NB4 (cell line): ENCODE measurements around the gene RSPRY1.

Experiments used
- DNase-seq: peaks from one replicate; pipeline ENCODE4 v3.0.0; 2010; ENCODE audit warnings: low read depth
- H3K4me3 ChIP-seq: one replicate; pipeline ENCODE4 v1.5.1; 2011; ENCODE audit warnings: mild to moderate bottlenecking, low read depth, low read length, moderate library complexity
- MYC ChIP-seq: IDR thresholded peaks from 2 replicates; pipeline ENCODE4 v1.6.1; 2011; ENCODE audit warnings: low read depth, low read length
- POLR2A ChIP-seq: IDR thresholded peaks from 2 replicates; pipeline ENCODE4 v1.6.1; 2011; ENCODE audit warnings: mild to moderate bottlenecking; ENCODE audit not compliant: insufficient read length; ENCODE audit errors: extremely low read depth
- TF ChIP-seq, protein P1 (sequence below): IDR thresholded peaks from one replicate; pipeline ENCODE4 v1.5.1; 2012; ENCODE audit warnings: low read depth, low read length
- TF ChIP-seq, protein P2 (sequence below): IDR thresholded peaks from 2 replicates; pipeline ENCODE4 v1.6.1; 2011; ENCODE audit warnings: low read depth, low read length

RSPRY1 gene

DNA sequence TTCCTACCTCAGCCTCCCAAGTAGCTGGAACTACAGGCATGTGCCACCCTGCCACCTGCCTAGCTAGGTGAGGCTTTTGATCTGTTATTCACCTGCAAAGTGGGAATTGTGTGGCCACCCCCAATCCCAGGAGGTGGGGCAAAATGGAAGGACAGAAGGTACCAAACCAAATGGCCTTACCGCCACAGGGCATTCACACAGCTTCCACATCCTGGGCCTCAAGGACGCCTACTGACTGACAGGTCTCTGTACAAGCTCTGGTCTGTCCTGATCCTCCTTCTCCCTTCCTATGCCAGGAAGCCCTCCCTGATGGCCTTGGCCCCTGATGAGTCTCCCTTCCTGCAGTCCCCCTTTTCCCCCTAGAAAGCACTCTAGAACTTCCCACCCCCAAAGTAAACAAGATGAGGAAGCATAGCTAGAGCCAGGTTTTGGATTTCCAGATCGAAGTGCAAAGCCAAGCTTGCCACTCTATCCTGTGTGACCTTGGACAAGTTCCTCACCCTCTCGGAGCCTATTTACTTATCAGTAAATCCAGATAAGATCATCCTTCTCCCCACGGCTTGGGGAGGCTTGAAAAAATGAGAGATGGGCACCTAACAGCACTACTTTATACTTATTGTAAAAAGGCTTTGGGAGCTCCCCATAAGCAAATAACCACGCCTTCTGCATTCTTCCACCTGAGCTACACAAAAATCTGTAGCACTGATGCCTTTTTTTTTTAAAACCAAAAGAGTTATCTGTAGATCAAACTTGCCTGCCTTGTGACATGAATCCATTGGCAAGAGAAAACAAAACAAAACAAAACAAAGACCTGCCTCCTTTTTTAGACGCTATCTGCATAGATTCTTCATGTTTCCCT is 93.9 kb downstream of the RSPRY1 start:
- H3K4me3 ChIP-seq = no peak overlapping the region
- TF ChIP-seq, protein P1, sequence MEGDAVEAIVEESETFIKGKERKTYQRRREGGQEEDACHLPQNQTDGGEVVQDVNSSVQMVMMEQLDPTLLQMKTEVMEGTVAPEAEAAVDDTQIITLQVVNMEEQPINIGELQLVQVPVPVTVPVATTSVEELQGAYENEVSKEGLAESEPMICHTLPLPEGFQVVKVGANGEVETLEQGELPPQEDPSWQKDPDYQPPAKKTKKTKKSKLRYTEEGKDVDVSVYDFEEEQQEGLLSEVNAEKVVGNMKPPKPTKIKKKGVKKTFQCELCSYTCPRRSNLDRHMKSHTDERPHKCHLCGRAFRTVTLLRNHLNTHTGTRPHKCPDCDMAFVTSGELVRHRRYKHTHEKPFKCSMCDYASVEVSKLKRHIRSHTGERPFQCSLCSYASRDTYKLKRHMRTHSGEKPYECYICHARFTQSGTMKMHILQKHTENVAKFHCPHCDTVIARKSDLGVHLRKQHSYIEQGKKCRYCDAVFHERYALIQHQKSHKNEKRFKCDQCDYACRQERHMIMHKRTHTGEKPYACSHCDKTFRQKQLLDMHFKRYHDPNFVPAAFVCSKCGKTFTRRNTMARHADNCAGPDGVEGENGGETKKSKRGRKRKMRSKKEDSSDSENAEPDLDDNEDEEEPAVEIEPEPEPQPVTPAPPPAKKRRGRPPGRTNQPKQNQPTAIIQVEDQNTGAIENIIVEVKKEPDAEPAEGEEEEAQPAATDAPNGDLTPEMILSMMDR = no peak
- TF ChIP-seq POLR2A (no peak), MYC (no peak)
- TF ChIP-seq, protein P2, sequence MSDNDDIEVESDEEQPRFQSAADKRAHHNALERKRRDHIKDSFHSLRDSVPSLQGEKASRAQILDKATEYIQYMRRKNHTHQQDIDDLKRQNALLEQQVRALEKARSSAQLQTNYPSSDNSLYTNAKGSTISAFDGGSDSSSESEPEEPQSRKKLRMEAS = no peak
- DNase-seq = no peak

DNA sequence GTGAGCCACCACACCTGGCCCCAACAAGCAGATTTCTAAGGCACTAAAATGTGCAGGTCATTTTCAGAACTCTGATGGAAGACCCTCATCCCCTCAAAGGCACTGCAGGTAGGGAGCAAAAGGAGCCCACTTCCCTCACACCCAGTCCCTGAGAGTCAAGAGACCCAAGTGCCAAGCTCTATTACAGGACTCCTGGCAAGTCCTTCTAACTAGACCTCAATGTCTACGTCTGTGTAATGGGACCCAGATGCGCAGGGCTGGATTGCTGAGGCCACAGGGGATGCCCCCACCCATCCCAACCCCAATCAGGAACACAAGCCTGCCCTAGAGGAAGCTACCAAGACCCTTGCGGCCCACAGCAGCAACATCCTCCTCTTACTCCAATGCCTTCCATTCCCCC is 95.7 kb downstream of the RSPRY1 start:
- TF ChIP-seq, protein P2 = no peak
- TF ChIP-seq, protein P1 = no peak
- no peak for TF ChIP-seq POLR2A
- no peak for TF ChIP-seq MYC
- no peak overlapping the region for H3K4me3 ChIP-seq
- no peak for DNase-seq

DNA sequence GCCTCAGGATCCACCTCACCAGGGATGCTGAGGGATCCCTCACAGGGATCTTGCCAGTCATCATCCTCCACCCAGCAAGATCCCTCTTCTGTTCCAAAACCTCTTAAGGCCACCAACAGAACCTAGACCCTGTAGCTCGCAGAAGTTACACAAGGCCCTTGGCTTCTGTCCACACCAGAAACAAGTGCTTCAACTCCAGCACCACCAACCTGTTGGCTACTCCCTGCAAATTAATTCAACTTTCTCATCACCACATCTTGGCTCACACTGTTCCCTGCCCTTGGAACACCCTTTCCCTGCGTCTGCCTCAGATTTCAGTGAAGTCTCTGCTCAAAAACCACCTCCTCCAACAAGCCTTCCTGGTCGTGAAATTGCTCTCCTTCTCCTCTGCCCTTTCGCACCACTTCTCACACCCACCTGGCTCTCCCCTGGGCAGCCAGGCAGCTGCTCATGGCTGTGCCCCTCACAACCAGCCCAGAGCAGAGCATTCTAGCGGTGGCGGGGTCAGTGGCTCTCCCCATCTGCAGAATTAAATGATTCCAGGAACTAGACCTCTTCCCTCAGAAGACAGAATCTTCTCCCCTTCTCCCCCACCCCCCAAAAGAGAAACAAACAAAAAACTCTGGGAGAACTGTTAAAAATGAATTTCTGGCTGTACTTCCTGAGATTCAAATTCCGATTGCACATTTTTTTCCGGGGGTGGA is 96.5 kb downstream of the RSPRY1 start:
- DNase-seq = no peak
- H3K4me3 ChIP-seq = no peak overlapping the region
- TF ChIP-seq POLR2A (no peak), MYC (no peak)
- TF ChIP-seq, protein P2 = no peak
- TF ChIP-seq, protein P1 = no peak

DNA sequence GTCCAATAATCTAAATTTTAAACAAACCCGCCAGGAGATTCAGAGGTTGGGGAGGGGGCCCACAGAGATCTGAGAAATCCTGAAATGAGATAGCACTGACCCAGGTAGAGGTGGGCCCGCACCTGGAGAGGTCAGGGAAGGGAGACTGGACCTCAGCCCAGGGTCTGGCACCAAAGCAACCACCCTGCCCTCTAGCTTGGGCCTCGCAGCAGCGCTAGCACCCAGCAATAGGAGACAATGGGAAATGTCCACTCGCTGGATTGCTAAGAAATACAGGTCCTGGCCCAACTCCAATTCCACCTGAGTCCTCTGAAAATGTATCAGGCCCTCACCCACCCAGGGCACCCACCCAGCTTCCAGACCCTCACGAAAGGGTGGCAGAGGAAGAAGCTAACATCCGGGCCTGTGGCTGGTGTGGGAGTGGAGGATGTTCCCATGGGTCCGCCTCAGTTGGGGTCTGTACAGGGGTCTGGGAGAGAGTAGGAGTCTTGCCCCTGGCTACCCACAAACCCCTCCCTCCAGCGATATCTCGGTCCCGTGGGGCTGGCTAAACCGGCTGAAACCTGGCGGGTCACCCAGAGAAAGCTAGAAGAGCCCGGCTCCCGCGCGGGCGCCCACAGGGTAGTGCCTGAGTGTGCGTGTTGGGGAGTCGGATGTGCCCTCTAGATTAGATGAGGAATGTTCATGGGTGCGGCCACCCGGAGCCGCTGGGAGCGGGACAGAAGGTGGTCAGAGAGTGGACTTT is 97.3 kb downstream of the RSPRY1 start:
- DNase-seq = peak; percentile 30
- H3K4me3 ChIP-seq = no peak overlapping the region
- TF ChIP-seq POLR2A (no peak), MYC (no peak)
- TF ChIP-seq, protein P1 = no peak
- TF ChIP-seq, protein P2 = no peak

DNA sequence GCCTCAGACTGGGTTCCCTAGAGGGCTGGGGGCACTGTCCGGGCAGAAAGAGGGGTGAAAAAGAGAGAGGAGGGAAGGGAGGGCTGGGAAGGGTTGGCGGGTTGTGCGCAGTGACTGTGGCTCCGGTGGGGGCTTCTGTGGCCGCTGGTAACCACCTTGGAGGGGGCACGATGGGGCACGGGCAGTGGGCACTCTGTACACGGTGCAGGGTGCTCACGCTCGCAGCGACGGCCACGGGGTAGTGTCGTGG is 97.8 kb downstream of the RSPRY1 start:
- DNase-seq = no peak
- no peak overlapping the region for H3K4me3 ChIP-seq
- TF ChIP-seq POLR2A (no peak), MYC (no peak)
- TF ChIP-seq, protein P1 = no peak
- TF ChIP-seq, protein P2 = no peak
